GM12878 (cell line): Measurements from ENCODE around the gene DMD. TPM values are rescaled to one million over a fixed set of nuclear protein-coding genes. Genes with fewer than 3 reads are reported as not detected.

Source experiments
- ATAC-seq: fragments of 200-7000 bp; cut with Tn5 transposase; 3 replicates; pipeline ENCODE4 v1.9.1; 2020; ENCODE audit warnings: mild to moderate bottlenecking, moderate library complexity
- BruUV-seq: library from RNA; stranded (reverse); fragments of 400-500 nt; replicated peaks from 2 replicates; lab custom pipeline; 2021; lab: Mats Ljungman, UMichigan
- CTCF ChIA-PET: fragments of 300-600 bp; sonication (Branson Sonifier 250); formaldehyde crosslinking; extraction: SDS; loops from one replicate; lab custom pipeline; 2021; ENCODE audit warnings: inconsistent platforms; lab: Yijun Ruan, JAX
- POLR2A ChIA-PET: fragments of 350-600 bp; formaldehyde crosslinking; extraction: SDS; loops from one replicate; lab custom pipeline; 2021; ENCODE audit warnings: inconsistent platforms; lab: Charles Lee
- RAD21 ChIA-PET: fragments of 300-600 bp; sonication (Branson Sonifier 250); formaldehyde crosslinking; loops from one replicate; lab custom pipeline; 2023; ENCODE audit warnings: antibody characterized with exemption; ENCODE audit not compliant: unreplicated experiment; lab: Charles Lee
- SMC1A ChIA-PET: fragments of 300-600 bp; sonication (Branson Sonifier 250); formaldehyde crosslinking; loops from one replicate; lab custom pipeline; 2023; ENCODE audit not compliant: unreplicated experiment, uncharacterized antibody; lab: Charles Lee
- DNase-seq: peaks from one replicate; pipeline ENCODE4 v3.0.0-alpha.2; 2011; ENCODE audit warnings: low read depth, low spot score
- FAIRE-seq: peaks from 3 replicates; lab custom pipeline; 2011; peaks lifted over from hg19 to GRCh38; lab: Jason Lieb, UNC
- H2AFZ ChIP-seq: 2 replicates; pipeline ENCODE4 v1.6.0; 2011; ENCODE audit warnings: low read depth, low read length, control low read depth; ENCODE audit not compliant: control insufficient read depth
- H3K27ac ChIP-seq: 2 replicates; pipeline ENCODE4 v1.5.1; 2011; ENCODE audit warnings: control low read depth; ENCODE audit not compliant: control insufficient read depth, insufficient read depth
- H3K27me3 ChIP-seq, 2 experiments: replicated peaks in 1 of 2; 2 replicates each; pipeline versions ENCODE4 v1.6.0 to v1.6.1; 2011; ENCODE audit warnings: low read length in 1 of 2; ENCODE audit not compliant: control insufficient read depth in 2 of 2, insufficient read depth in 2 of 2
- H3K36me3 ChIP-seq, 2 experiments: 2 replicates each; pipeline ENCODE4 v1.5.1; 2011; ENCODE audit warnings: low read length in 1 of 2; ENCODE audit not compliant: control insufficient read depth in 2 of 2, insufficient read depth in 2 of 2
- H3K4me1 ChIP-seq: 2 replicates; pipeline ENCODE4 v1.6.1; 2011; ENCODE audit warnings: mild to moderate bottlenecking, low read length, moderate library complexity, mixed read lengths; ENCODE audit not compliant: control insufficient read depth, insufficient read depth
- H3K4me2 ChIP-seq: 2 replicates; pipeline ENCODE4 v1.6.0; 2011; ENCODE audit warnings: control low read depth; ENCODE audit not compliant: control insufficient read depth, insufficient read depth
- H3K4me3 ChIP-seq: fragments of 200-600 bp; sonication (generic); 2 replicates; pipeline ENCODE4 v1.5.1; 2016
- H3K79me2 ChIP-seq: 2 replicates; pipeline ENCODE4 v1.6.0; 2011; ENCODE audit warnings: low read length; ENCODE audit not compliant: control insufficient read depth, insufficient read depth
- H3K9ac ChIP-seq: 2 replicates; pipeline ENCODE4 v1.8.0; 2011; ENCODE audit warnings: low read length, control low read depth, mixed read lengths; ENCODE audit not compliant: control insufficient read depth, insufficient read depth
- H3K9me3 ChIP-seq: replicated peaks from 3 replicates; pipeline ENCODE4 v1.5.1; 2011; ENCODE audit warnings: mild to moderate bottlenecking, low read length; ENCODE audit not compliant: control insufficient read depth, insufficient read depth
- H4K20me1 ChIP-seq: 2 replicates; pipeline ENCODE4 v1.6.0; 2011; ENCODE audit not compliant: control insufficient read depth, insufficient read depth
- ATF2 ChIP-seq: IDR thresholded peaks from 2 replicates; pipeline ENCODE4 v1.6.1; 2012; ENCODE audit warnings: low read length, inconsistent platforms
- E4F1 ChIP-seq: fragments of 450-650 bp; IDR thresholded peaks from 2 replicates; pipeline ENCODE4 v1.6.1; 2018; ENCODE audit warnings: borderline replicate concordance, mild to moderate bottlenecking; ENCODE audit not compliant: partially characterized antibody
- HCFC1 ChIP-seq: fragments of 150-350 bp; IDR thresholded peaks from 2 replicates; pipeline ENCODE4 v1.6.1; 2014; ENCODE audit warnings: low read length
- MYB ChIP-seq: fragments of 150-350 bp; IDR thresholded peaks from 2 replicates; pipeline ENCODE4 v1.6.1; 2014; ENCODE audit warnings: mild to moderate bottlenecking, low read depth, low read length, borderline replicate concordance
- SIN3A ChIP-seq: IDR thresholded peaks from 2 replicates; pipeline ENCODE4 v1.6.1; 2012; ENCODE audit warnings: low read depth, low read length, improper control_type of control experiment
- SKIL ChIP-seq: fragments of 450-650 bp; IDR thresholded peaks from 2 replicates; pipeline ENCODE4 v1.6.1; 2017; ENCODE audit warnings: mild to moderate bottlenecking, low read depth, inconsistent platforms; ENCODE audit not compliant: poor library complexity, severe bottlenecking
- ZNF24 ChIP-seq: fragments of 450-650 bp; IDR thresholded peaks from 2 replicates; pipeline ENCODE4 v1.6.1; 2017; ENCODE audit warnings: antibody characterized with exemption, mild to moderate bottlenecking
- WGBS: methylation state at CpG from one replicate; pipeline ENCODE4 v1.1.6; 2016; ENCODE audit warnings: low lambda C conversion rate; ENCODE audit not compliant: insufficient replicate concordance, insufficient coverage; ENCODE audit errors: missing lambda C conversion rate; 5-methylcytosine and 5-hydroxymethylcytosine counted together
- in situ Hi-C: fragments of 300-500 bp; cut with MboI; formaldehyde crosslinking; loops from 9 replicates; pipeline ENCODE4 v1.14.3; 2018; ENCODE audit warnings: mixed read lengths
- intact Hi-C: fragments of 100-400 bp; cut with micrococcal nuclease; formaldehyde crosslinking; loops from one replicate; pipeline ENCODE4 v1.14.2; 2022; ENCODE audit not compliant: unreplicated experiment
- polyA plus RNA-seq, 11 experiments: library from polyadenylated mRNA; depleted of rRNA in 4 of 11; unstranded in 6 of 11; stranded (reverse) in 5 of 11; fragments of >200 nt; fragmentation: Nextera tagmentation in 4 of 11; fragmentation: Illumina TruSeq in 1 of 11; extraction: Ambion mirVana in 4 of 11; extraction: Trizol in 1 of 11; gene quantifications; 1 replicate in 1 of 11; 2 replicates in 10 of 11; pipeline versions ENCODE4 v1.2.1 to v1.2.3, GENCODE V29; 2011 to 2016; ENCODE audit warnings: inconsistent platforms in 2 of 11, missing spikeins in 2 of 11, low read depth in 1 of 11
- total RNA-seq, 4 experiments: library from RNA; depleted of rRNA in 3 of 4; stranded (reverse); fragments of >200 nt in 3 of 4; fragmentation: Illumina TruSeq in 1 of 4; extraction: Trizol in 1 of 4; gene quantifications; 2 replicates each; pipeline versions ENCODE4 v1.2.1 to v1.2.3, GENCODE V29; 2013 to 2021

DMD gene
- total and polyA plus RNA-seq, 10 of the 15 experiments (the other 5 are each of a cell fraction or from before 2014, with no cell fraction given) = 1.4 to 24.3 (median 4.3) TPM

GRCh38 chrX:31185884-31186283 lies 2025.5 kb downstream of the DMD start:
- ATAC-seq (no peak), DNase-seq (no peak), FAIRE-seq (no peak)
- no peaks in the 10 kb centered on the region for H3K9me3 ChIP-seq
- H4K20me1 ChIP-seq = no peaks in the 10 kb centered on the region
- no peaks in the 10 kb centered on the region; a peak in 1 of 4 replicates for H3K27me3 ChIP-seq
- no peaks in the 10 kb centered on the region for H3K4me1 ChIP-seq
- H2AFZ ChIP-seq = no peak overlapping the region
- no peaks in the 10 kb centered on the region for H3K36me3 ChIP-seq
- in situ Hi-C loops (no loop called here), intact Hi-C loops (no loop called here)
- POLR2A ChIA-PET = interaction anchor here (0.9 kb wide), 1 partner anchor 25 kb away, joined by 3 read pairs; no protein-coding TSS in a partner anchor
- WGBS = 63% methylated on average over 1 of the region's 1 CpG
- SMC1A ChIA-PET = interaction anchor here (1.2 to 1.4 kb wide), 2 partner anchors 9 to 470 kb away, joined by 3 read pairs; no protein-coding TSS in a partner anchor
- no peak overlapping the region for H3K4me2 ChIP-seq
- CTCF ChIA-PET = interaction anchor here (1.5 kb wide), 1 partner anchor 147 kb away, joined by 3 read pairs; no protein-coding TSS in a partner anchor
- RAD21 ChIA-PET = no interaction called here
- H3K4me3 ChIP-seq = no peak overlapping the region
- H3K27ac ChIP-seq = no peak overlapping the region
- no peak overlapping the region for H3K9ac ChIP-seq
- H3K79me2 ChIP-seq = no peaks in the 10 kb centered on the region
- TF ChIP-seq HCFC1 (no peak), MYB (no peak), SKIL (no peak), ZNF24 (no peak), E4F1 (no peak), SIN3A (no peak), ATF2 (no peak)
- BruUV-seq = no TSS peak
